HG02852 (cell line): ENCODE results near the gene LMCD1.

Source experiments
- ATAC-seq: cut with Tn5 transposase; IDR thresholded peaks from one replicate; pipeline ENCODE4 v1.9.1; 2021; ENCODE audit warnings: mild to moderate bottlenecking, moderate library complexity; ENCODE audit not compliant: unreplicated experiment

LMCD1 gene

GRCh38 chr3:8501371-8502131, at the start of gene LMCD1:
Gene LMCD1, plus strand, starts transcription at chr3:8501823. Its CDS starts 116 bp downstream, at chr3:8501939.
- ATAC-seq: peak; percentile 95

GRCh38 chr3:8452112-8452511, 49.5 kb upstream of the LMCD1 start:
- no peak for ATAC-seq

- no peak for ATAC-seq
These were observed 48.5 kb upstream of the LMCD1 start for GRCh38 chr3:8453153-8453552.

GRCh38 chr3:8455526-8456411, 45.9 kb upstream of the LMCD1 start:
- ATAC-seq: no peak

GRCh38 chr3:8456412-8456811, 45.2 kb upstream of the LMCD1 start:
- no peak for ATAC-seq

- ATAC-seq: no peak
These were observed 44.6 kb upstream of the LMCD1 start for GRCh38 chr3:8457039-8457438.

- ATAC-seq: no peak
These were observed 43.4 kb upstream of the LMCD1 start for GRCh38 chr3:8458238-8458661.

- no peak for ATAC-seq
These were observed 42.9 kb upstream of the LMCD1 start for GRCh38 chr3:8458711-8459110.

GRCh38 chr3:8460050-8460708, 41.4 kb upstream of the LMCD1 start:
- ATAC-seq: no peak

- no peak for ATAC-seq
These were observed 40.7 kb upstream of the LMCD1 start for GRCh38 chr3:8460815-8461456.

- no peak for ATAC-seq
These were observed 37.0 kb upstream of the LMCD1 start for GRCh38 chr3:8464668-8465067.

- ATAC-seq: no peak
These were observed 35.1 kb upstream of the LMCD1 start for GRCh38 chr3:8466526-8466925.

GRCh38 chr3:8470801-8471200, 30.8 kb upstream of the LMCD1 start:
- ATAC-seq: no peak

GRCh38 chr3:8472549-8472948, 29.1 kb upstream of the LMCD1 start:
- no peak for ATAC-seq

- no peak for ATAC-seq
These were observed 28.6 kb upstream of the LMCD1 start for GRCh38 chr3:8473029-8473428.

- ATAC-seq: no peak
These were observed 27.6 kb upstream of the LMCD1 start for GRCh38 chr3:8473990-8474389.

GRCh38 chr3:8474991-8475390, 26.6 kb upstream of the LMCD1 start:
- no peak for ATAC-seq

- ATAC-seq: no peak
These were observed 20.9 kb upstream of the LMCD1 start for GRCh38 chr3:8480699-8481098.

- no peak for ATAC-seq
These were observed 20.2 kb upstream of the LMCD1 start for GRCh38 chr3:8481380-8481779.

GRCh38 chr3:8482263-8482662, 19.4 kb upstream of the LMCD1 start:
- no peak for ATAC-seq
